Fibroblast of lung (primary cell): Measurements from ENCODE around the gene MPZL2. TPM values are rescaled to one million over a fixed set of nuclear protein-coding genes. Genes with fewer than 3 reads are reported as not detected.

Experiments used
- DNase-seq, 2 donors: peaks; one replicate each; pipeline versions ENCODE4 v3.0.0 to v3.0.0-alpha.2; 2010; ENCODE audit warnings: low read depth in 2 of 2
- H2AFZ ChIP-seq: 2 replicates; pipeline ENCODE4 v1.5.1; 2012; ENCODE audit warnings: low read length, control low read depth, inconsistent platforms
- H3K27ac ChIP-seq: 2 replicates; pipeline ENCODE4 v1.5.1; 2011; ENCODE audit warnings: low read length, control low read depth; ENCODE audit not compliant: insufficient read depth
- H3K27me3 ChIP-seq: 2 replicates; pipeline ENCODE4 v1.5.1; 2011; ENCODE audit warnings: mild to moderate bottlenecking, low read length; ENCODE audit not compliant: control insufficient read depth, insufficient read depth
- H3K36me3 ChIP-seq: 2 replicates; pipeline ENCODE4 v1.5.1; 2011; ENCODE audit warnings: low read length; ENCODE audit not compliant: control insufficient read depth, insufficient read depth
- H3K4me1 ChIP-seq: 2 replicates; pipeline ENCODE4 v1.5.1; 2011; ENCODE audit warnings: low read length; ENCODE audit not compliant: control insufficient read depth, insufficient read depth; ENCODE audit errors: extremely low read depth
- H3K4me2 ChIP-seq: 2 replicates; pipeline ENCODE4 v1.5.1; 2011; ENCODE audit warnings: low read length, control low read depth; ENCODE audit not compliant: insufficient read depth; ENCODE audit errors: extremely low read depth
- H3K4me3 ChIP-seq, 4 experiments: fragments of 200-600 bp in 1 of 4; sonication (generic) in 1 of 4; replicated peaks in 1 of 4; 2 replicates each; pipeline ENCODE4 v1.5.1; 2011 to 2016; ENCODE audit warnings: low read length in 4 of 4, low read depth in 3 of 4, mild to moderate bottlenecking in 3 of 4, control low read depth in 2 of 4, inconsistent platforms in 1 of 4, mixed read lengths in 1 of 4; ENCODE audit not compliant: insufficient read depth in 1 of 4; ENCODE audit errors: control extremely low read depth in 1 of 4
- H3K79me2 ChIP-seq: 2 replicates; pipeline ENCODE4 v1.5.1; 2012; ENCODE audit warnings: mild to moderate bottlenecking, low read length, inconsistent platforms; ENCODE audit not compliant: control insufficient read depth, insufficient read depth
- H3K9ac ChIP-seq: 2 replicates; pipeline ENCODE4 v1.5.1; 2011; ENCODE audit warnings: mild to moderate bottlenecking, low read length, control low read depth; ENCODE audit not compliant: insufficient read depth
- H3K9me3 ChIP-seq: 2 replicates; pipeline ENCODE4 v1.5.1; 2012; ENCODE audit warnings: low read depth, low read length; ENCODE audit not compliant: control insufficient read depth, insufficient read depth
- H4K20me1 ChIP-seq: 2 replicates; pipeline ENCODE4 v1.5.1; 2011; ENCODE audit warnings: low read length; ENCODE audit not compliant: control insufficient read depth, insufficient read depth; ENCODE audit errors: extremely low read depth
- EZH2 ChIP-seq: IDR thresholded peaks from 2 replicates; pipeline ENCODE4 v1.5.1; 2012; ENCODE audit warnings: low read length, control low read depth, mild to moderate bottlenecking; ENCODE audit errors: missing control alignments
- polyA plus RNA-seq, 2 donors: library from polyadenylated mRNA; depleted of rRNA in 1 of 2; stranded (reverse) in 1 of 2; unstranded in 1 of 2; fragments of >200 nt; gene quantifications; 2 replicates each; pipeline ENCODE4 v1.2.1, GENCODE V29; 2011 to 2012; ENCODE audit warnings: missing spikeins in 1 of 2
- total RNA-seq: library from RNA; depleted of rRNA; stranded (reverse); fragments of >200 nt; gene quantifications from 2 replicates; pipeline ENCODE4 v1.2.1, GENCODE V29; 2014
- TF ChIP-seq, protein P1 (sequence below), 2 donors: IDR thresholded peaks in 1 of 2; conservative IDR thresholded peaks in 1 of 2; 1 replicate in 1 of 2; 2 replicates in 1 of 2; pipeline ENCODE4 v1.5.1; 2011 to 2012; ENCODE audit warnings: low read length in 2 of 2, control low read depth in 1 of 2, inconsistent platforms in 1 of 2, low read depth in 1 of 2, mild to moderate bottlenecking in 1 of 2

Gene MPZL2
- total and polyA plus RNA-seq, 2 donors (not counting 1 experiment from before 2014, with no cell fraction given) = not detected

DNA sequence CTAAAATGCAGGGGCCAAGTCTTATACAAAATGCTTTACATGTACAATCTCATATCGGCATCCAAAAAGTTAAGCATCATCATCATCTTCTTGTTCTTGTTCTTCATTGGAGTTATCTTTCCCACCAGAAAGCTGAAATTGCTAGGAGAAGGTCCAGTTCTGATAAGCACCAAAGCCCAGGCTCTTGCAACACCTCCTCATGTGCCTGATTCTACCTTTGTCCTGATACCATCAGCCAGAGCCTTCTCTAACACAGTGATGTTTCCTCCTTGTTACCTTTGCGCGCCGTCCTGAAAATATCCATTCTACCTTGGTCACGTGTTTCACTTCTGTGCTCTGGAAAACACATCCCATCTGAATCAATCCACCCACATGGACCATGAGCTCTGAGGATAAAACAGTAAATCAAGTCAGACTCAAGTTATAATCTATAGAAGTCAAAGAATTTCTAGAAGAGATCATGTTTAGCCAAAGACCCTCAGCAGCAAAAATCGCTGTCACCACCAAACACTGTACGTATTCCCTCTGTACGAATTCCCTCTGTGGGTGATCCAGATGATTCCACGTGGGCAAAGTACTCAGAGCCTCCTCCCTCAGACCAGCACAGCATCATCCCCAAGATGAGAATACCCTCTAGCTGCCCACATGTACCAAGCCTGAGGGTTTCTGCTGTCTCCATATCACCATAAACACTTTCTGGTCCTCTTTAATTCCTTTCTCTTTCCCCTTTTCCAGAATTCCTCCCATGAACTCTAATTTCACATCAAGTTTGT is 58.3 kb downstream of the MPZL2 start:
- Histone ChIP-seq H4K20me1 (no peaks in the 10 kb centered on the region), H3K36me3 (no peaks in the 10 kb centered on the region), H3K79me2 (no peaks in the 10 kb centered on the region), H3K4me2 (no peak overlapping the region), H3K4me3 (no peak overlapping the region), H3K27ac (no peak overlapping the region), H3K27me3 (peaks cover 3% of the 10 kb centered on the region), H3K9me3 (no peaks in the 10 kb centered on the region), H3K9ac (no peak overlapping the region), H3K4me1 (no peaks in the 10 kb centered on the region), H2AFZ (no peak overlapping the region)
- no peak for TF ChIP-seq EZH2
- TF ChIP-seq, protein P1, sequence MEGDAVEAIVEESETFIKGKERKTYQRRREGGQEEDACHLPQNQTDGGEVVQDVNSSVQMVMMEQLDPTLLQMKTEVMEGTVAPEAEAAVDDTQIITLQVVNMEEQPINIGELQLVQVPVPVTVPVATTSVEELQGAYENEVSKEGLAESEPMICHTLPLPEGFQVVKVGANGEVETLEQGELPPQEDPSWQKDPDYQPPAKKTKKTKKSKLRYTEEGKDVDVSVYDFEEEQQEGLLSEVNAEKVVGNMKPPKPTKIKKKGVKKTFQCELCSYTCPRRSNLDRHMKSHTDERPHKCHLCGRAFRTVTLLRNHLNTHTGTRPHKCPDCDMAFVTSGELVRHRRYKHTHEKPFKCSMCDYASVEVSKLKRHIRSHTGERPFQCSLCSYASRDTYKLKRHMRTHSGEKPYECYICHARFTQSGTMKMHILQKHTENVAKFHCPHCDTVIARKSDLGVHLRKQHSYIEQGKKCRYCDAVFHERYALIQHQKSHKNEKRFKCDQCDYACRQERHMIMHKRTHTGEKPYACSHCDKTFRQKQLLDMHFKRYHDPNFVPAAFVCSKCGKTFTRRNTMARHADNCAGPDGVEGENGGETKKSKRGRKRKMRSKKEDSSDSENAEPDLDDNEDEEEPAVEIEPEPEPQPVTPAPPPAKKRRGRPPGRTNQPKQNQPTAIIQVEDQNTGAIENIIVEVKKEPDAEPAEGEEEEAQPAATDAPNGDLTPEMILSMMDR (conservative IDR thresholded peaks at IDR 0.05 in 1 of 2, IDR thresholded peaks at IDR 0.05 in 1 of 2; ENCODE audit: low read depth in 1 of 2, low read length in 2 of 2) = no peak
- DNase-seq = no peak

Other genes starting within 250 kb of the MPZL2 start
- not detected in 2 replicates for gene TMPRSS4, start 187.2 kb downstream of the MPZL2 start, total RNA-seq
- gene TMPRSS4, start 187.2 kb downstream of the MPZL2 start, polyA plus RNA-seq = not detected in 2 replicates
- not detected in 2 replicates for gene SMIM35, start 177.3 kb downstream of the MPZL2 start, total RNA-seq
- not detected in 2 replicates for gene SMIM35, start 177.3 kb downstream of the MPZL2 start, polyA plus RNA-seq
- 6.7 and 10.4 TPM in 2 replicates for gene SCN4B, start 111.5 kb downstream of the MPZL2 start, total RNA-seq
- gene SCN4B, start 111.5 kb downstream of the MPZL2 start, polyA plus RNA-seq = 1.5 and 5.8 TPM in 2 replicates
- gene SCN2B, start 87.7 kb downstream of the MPZL2 start, total RNA-seq = 4.9 and 7.3 TPM in 2 replicates
- 0.11 and 0.19 TPM in 2 replicates for gene SCN2B, start 87.7 kb downstream of the MPZL2 start, polyA plus RNA-seq
- gene JAML, start 39.3 kb downstream of the MPZL2 start, total RNA-seq = not detected in 2 replicates
- not detected in 2 replicates for gene JAML, start 39.3 kb downstream of the MPZL2 start, polyA plus RNA-seq
- gene MPZL3, start 11.9 kb downstream of the MPZL2 start, total RNA-seq = 0.26 and 0.33 TPM in 2 replicates
- 0.09 and 0.44 TPM in 2 replicates for gene MPZL3, start 11.9 kb downstream of the MPZL2 start, polyA plus RNA-seq
- gene CD3E, start 40.4 kb upstream of the MPZL2 start, total RNA-seq = not detected in 2 replicates
- not detected in 2 replicates for gene CD3E, start 40.4 kb upstream of the MPZL2 start, polyA plus RNA-seq
- gene CD3D, start 78.4 kb upstream of the MPZL2 start, total RNA-seq = not detected in 2 replicates
- not detected in 2 replicates for gene CD3D, start 78.4 kb upstream of the MPZL2 start, polyA plus RNA-seq
- not detected in 2 replicates for gene CD3G, start 80.0 kb upstream of the MPZL2 start, total RNA-seq
- gene CD3G, start 80.0 kb upstream of the MPZL2 start, polyA plus RNA-seq = not detected in 2 replicates
- gene UBE4A, start 95.3 kb upstream of the MPZL2 start, total RNA-seq = 29.0 and 37.0 TPM in 2 replicates
- 21.8 and 24.9 TPM in 2 replicates for gene UBE4A, start 95.3 kb upstream of the MPZL2 start, polyA plus RNA-seq
- gene ATP5MG, start 137.3 kb upstream of the MPZL2 start, total RNA-seq = 67.3 and 75.6 TPM in 2 replicates
- gene ATP5MG, start 137.3 kb upstream of the MPZL2 start, polyA plus RNA-seq = 217 and 293 TPM in 2 replicates
- 19.0 and 33.4 TPM in 2 replicates for gene KMT2A, start 172.2 kb upstream of the MPZL2 start, total RNA-seq
- 15.3 and 17.1 TPM in 2 replicates for gene KMT2A, start 172.2 kb upstream of the MPZL2 start, polyA plus RNA-seq